Fibroblast of lung (primary cell): Measurements from ENCODE around the gene SULT1C3.

Source experiments
- CTCF ChIP-seq, 2 donors: IDR thresholded peaks in 1 of 2; conservative IDR thresholded peaks in 1 of 2; 1 replicate in 1 of 2; 2 replicates in 1 of 2; pipeline ENCODE4 v1.5.1; 2011 to 2012; ENCODE audit warnings: low read length in 2 of 2, control low read depth in 1 of 2, inconsistent platforms in 1 of 2, low read depth in 1 of 2, mild to moderate bottlenecking in 1 of 2
- EZH2 ChIP-seq: IDR thresholded peaks from 2 replicates; pipeline ENCODE4 v1.5.1; 2012; ENCODE audit warnings: low read length, control low read depth, mild to moderate bottlenecking; ENCODE audit errors: missing control alignments

GRCh38 chr2:108271691-108272253 lies 32.0 kb downstream of the SULT1C3 start:
- TF ChIP-seq CTCF (conservative IDR thresholded peaks at IDR 0.05 in 1 of 2, IDR thresholded peaks at IDR 0.05 in 1 of 2; ENCODE audit: low read depth in 1 of 2, low read length in 2 of 2), result no peak
- no peak for TF ChIP-seq EZH2
